BE2C (cell line): ENCODE results near the gene LRP1.

Source experiments
- DNase-seq: peaks from one replicate; pipeline ENCODE4 v3.0.0-alpha.2; 2020
- H3K27me3 ChIP-seq: fragments of 250-450 bp; sonication (Bioruptor Pico); 2 replicates; pipeline ENCODE4 v1.5.1; 2020; ENCODE audit warnings: mild to moderate bottlenecking
- H3K36me3 ChIP-seq: fragments of 250-450 bp; sonication (Bioruptor Pico); 2 replicates; pipeline ENCODE4 v1.5.1; 2020; ENCODE audit warnings: mild to moderate bottlenecking
- H3K4me1 ChIP-seq: fragments of 250-450 bp; sonication (Bioruptor Pico); 2 replicates; pipeline ENCODE4 v1.5.1; 2020
- H3K4me3 ChIP-seq: 2 replicates; pipeline ENCODE4 v1.5.1; 2011; ENCODE audit warnings: low read depth, low read length
- H3K9me3 ChIP-seq: fragments of 250-450 bp; sonication (Bioruptor Pico); 2 replicates; pipeline ENCODE4 v1.5.1; 2020
- TF ChIP-seq, protein P1 (sequence below): IDR thresholded peaks from 2 replicates; pipeline ENCODE4 v1.5.1; 2012; ENCODE audit warnings: mild to moderate bottlenecking, low read depth, low read length

The LRP1 gene

DNA sequence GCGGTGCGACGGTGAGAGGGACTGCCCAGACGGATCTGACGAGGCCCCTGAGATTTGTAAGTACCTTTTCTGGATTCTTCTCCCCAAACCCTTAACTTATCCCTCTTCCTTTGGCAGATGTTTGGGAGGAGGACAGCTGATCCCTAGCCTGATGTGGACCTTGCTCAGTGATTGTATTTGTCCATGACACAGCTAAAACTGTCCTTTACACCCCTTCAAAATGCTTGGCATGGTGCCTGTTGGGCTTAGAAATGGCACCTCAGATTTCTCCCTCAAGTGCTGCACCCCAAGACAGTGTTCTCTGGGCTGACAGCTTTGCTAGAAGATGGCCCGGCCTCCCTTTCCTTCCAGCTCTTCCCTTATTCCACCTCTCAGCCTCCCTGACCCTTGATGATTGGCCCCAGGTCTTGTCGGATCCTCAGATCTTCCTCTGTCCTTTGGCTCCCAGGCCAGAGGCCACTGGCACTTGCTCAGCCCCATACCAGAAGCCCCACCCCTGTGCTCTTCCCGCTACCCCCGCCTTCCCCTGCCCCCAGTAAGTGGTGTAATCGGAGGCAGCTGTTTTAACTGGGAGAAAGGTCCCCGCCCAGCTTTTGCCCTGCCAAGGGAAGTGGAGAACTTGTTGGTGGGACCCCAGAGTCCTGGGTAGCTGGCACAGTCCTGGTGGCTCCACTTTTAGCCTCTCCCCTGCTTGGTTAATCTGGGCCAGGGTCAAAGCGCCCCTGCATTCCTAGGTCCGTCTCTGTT is 10.4 kb downstream of the LRP1 start:
- Histone ChIP-seq H3K4me1 (no peaks in the 10 kb centered on the region; the same call in none of the 2 replicates), H3K4me3 (no peak overlapping the region), H3K27me3 (no peaks in the 10 kb centered on the region), H3K9me3 (no peaks in the 10 kb centered on the region), H3K36me3 (peaks cover 6% of the 10 kb centered on the region; the same call in 1 of the 2 replicates)
- TF ChIP-seq, protein P1, sequence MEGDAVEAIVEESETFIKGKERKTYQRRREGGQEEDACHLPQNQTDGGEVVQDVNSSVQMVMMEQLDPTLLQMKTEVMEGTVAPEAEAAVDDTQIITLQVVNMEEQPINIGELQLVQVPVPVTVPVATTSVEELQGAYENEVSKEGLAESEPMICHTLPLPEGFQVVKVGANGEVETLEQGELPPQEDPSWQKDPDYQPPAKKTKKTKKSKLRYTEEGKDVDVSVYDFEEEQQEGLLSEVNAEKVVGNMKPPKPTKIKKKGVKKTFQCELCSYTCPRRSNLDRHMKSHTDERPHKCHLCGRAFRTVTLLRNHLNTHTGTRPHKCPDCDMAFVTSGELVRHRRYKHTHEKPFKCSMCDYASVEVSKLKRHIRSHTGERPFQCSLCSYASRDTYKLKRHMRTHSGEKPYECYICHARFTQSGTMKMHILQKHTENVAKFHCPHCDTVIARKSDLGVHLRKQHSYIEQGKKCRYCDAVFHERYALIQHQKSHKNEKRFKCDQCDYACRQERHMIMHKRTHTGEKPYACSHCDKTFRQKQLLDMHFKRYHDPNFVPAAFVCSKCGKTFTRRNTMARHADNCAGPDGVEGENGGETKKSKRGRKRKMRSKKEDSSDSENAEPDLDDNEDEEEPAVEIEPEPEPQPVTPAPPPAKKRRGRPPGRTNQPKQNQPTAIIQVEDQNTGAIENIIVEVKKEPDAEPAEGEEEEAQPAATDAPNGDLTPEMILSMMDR = no peak
- DNase-seq = no peak

DNA sequence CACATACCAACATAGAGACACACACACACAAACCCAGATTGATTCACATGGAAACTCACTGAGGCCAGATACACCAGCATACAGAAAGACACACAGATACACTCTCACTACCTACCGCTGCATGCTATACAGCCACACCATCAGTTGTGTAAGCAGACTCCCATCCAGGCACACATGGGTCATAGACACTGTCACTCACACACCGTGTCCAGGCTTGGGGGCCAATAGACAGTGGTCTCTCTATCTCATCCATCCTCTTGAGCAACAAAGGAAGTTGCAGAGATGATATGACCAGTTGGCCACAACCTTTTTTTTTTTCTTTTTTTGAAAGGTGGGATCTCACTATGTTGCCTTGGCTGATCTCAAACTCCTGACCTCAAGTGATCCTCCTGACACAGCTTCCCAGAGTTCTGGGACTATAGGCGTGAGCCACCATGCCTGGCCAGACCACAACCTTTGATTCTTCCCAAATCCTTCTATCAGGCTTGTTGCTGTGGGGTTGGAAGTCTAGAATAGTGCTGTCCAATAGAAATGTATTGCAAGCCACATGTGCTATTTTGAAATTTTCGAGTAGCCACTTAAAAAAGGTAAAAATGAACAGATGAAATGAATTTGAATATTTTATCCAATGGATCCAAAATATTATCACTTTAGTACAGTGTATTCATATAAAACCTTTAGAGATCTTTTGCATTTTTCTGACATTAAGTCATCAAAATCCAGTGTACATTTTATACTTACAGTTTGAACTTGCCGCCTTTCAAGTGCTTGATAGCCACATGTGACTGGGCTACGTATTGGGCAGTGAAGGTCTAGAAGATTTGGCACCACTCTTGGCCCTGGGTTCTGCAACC is 11.7 kb downstream of the LRP1 start:
- Histone ChIP-seq H3K4me3 (no peak overlapping the region), H3K9me3 (no peaks in the 10 kb centered on the region), H3K27me3 (no peaks in the 10 kb centered on the region), H3K36me3 (peaks cover 6% of the 10 kb centered on the region; the same call in 1 of the 2 replicates), H3K4me1 (no peaks in the 10 kb centered on the region; the same call in none of the 2 replicates)
- no peak for DNase-seq
- TF ChIP-seq, protein P1 = no peak

DNA sequence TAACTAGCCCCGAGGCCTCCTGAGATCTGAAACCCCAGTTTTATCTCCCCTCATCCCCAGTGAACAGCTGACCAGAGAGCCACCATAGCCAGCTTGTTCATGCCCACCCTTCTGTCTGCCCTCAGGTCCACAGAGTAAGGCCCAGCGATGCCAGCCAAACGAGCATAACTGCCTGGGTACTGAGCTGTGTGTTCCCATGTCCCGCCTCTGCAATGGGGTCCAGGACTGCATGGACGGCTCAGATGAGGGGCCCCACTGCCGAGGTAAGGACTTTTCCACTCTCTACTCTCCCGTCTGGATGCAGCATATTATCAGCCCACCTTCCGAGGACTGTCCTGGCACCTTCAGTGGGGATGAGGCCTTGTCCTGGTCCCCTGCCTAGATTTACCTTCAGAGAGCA is 13.0 kb downstream of the LRP1 start:
- TF ChIP-seq, protein P1 = no peak
- no peaks in the 10 kb centered on the region for H3K27me3 ChIP-seq
- no peak for DNase-seq
- peaks cover 6% of the 10 kb centered on the region; the same call in 1 of the 2 replicates for H3K36me3 ChIP-seq
- H3K4me1 ChIP-seq = no peaks in the 10 kb centered on the region
- no peaks in the 10 kb centered on the region for H3K9me3 ChIP-seq
- H3K4me3 ChIP-seq = no peak overlapping the region

DNA sequence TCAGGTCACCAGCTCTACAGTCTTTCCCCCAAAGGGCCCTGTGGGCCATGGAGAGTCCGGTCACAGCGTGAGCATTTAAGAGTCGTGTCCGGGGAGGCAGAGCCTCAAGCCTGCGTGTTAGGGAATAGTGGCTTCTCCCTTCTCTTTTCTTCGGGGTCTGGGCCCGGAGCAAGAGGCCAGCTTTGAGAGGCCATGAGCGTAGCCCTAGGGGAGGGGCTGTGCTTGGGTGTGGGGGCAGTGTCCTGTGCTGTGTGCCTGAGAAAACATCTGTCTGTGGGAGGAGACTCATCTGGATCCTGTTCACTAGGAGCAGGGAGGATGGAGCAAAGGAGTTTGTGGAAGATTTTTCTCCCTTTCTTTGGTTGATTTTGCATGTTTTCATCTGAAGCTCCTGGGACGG is 13.8 kb downstream of the LRP1 start:
- H3K27me3 ChIP-seq = no peaks in the 10 kb centered on the region
- H3K36me3 ChIP-seq = peaks cover 6% of the 10 kb centered on the region; the same call in 1 of the 2 replicates
- no peak overlapping the region for H3K4me3 ChIP-seq
- no peaks in the 10 kb centered on the region for H3K4me1 ChIP-seq
- TF ChIP-seq, protein P1 = no peak
- H3K9me3 ChIP-seq = no peaks in the 10 kb centered on the region
- no peak for DNase-seq

DNA sequence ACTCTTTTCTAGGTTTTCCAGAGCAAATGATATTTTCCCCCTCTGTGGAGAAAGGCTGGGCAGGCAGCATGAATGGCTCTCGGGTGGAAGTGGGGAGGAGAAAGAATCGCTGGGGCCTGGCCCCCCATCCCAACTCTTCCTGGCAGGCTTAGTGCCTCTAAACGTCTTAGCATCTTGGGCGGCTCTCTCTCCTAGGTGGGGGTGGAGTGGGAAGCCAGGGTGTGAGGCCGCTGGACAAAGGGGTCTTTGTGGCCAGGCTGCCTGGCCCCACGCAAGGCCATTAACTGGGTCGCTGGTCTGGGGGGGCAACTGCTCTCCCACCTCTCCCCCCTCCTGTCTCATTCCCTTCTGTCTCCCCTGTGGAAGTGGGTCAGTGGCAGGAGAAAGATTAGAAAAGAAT is 14.4 kb downstream of the LRP1 start:
- Histone ChIP-seq H3K9me3 (no peaks in the 10 kb centered on the region), H3K27me3 (no peaks in the 10 kb centered on the region), H3K4me1 (0 out of 2 replicates have a peak, but pooled peaks cover 3% of the 10 kb centered on the region), H3K36me3 (peaks cover 6% of the 10 kb centered on the region; the same call in 1 of the 2 replicates), H3K4me3 (no peak overlapping the region)
- TF ChIP-seq, protein P1 = no peak
- DNase-seq = no peak
